Vagina (tissue), 2 donors: ENCODE measurements around the gene DNAJC21.

Source experiments
- CTCF ChIP-seq, 3 experiments: fragments of 450-650 bp in 2 of 3; fragments of 200-600 bp in 1 of 3; sonication (generic) in 1 of 3; IDR thresholded peaks; one replicate each; pipeline ENCODE4 v1.5.1; 2017 to 2019; ENCODE audit warnings: antibody characterized with exemption in 3 of 3, mild to moderate bottlenecking in 2 of 3, moderate library complexity in 2 of 3
- POLR2AphosphoS5 ChIP-seq, 2 donors: sonication (generic); formaldehyde crosslinking; IDR thresholded peaks; one replicate each; pipeline ENCODE4 v1.9.0; 2017; ENCODE audit warnings: antibody characterized with exemption in 2 of 2, mild to moderate bottlenecking in 2 of 2, low read depth in 1 of 2; ENCODE audit not compliant: insufficient read depth in 1 of 2

- TF ChIP-seq POLR2AphosphoS5 (IDR thresholded peaks at IDR 0.05; ENCODE audit: insufficient read depth in 1 of 2, low read depth in 1 of 2): no peak
- peak in 2 of 3 experiments; percentile 49 to 61 for TF ChIP-seq CTCF (IDR thresholded peaks at IDR 0.05)
Observed at GRCh38 chr5:35003018-35003957, 73.9 kb downstream of the DNAJC21 start.
